ENCODE results near the gene MAIP1. TPM values are rescaled to one million over a fixed set of nuclear protein-coding genes. Genes with fewer than 3 reads are reported as not detected.

The MAIP1 gene
- total RNA-seq, 3 donors from 2014 or later = 51.1 to 53.7 (median 53.6) TPM

GRCh38 chr2:199929262-199929661, 26.1 kb upstream of the MAIP1 start:
- ATAC-seq (no peak), DNase-seq (no peak)
- Mint-ChIP-seq H3K9me3 (no peaks in the 10 kb centered on the region), H3K4me3 (no peak overlapping the region), H3K27me3 (ENCODE audit: low read depth) (no peaks in the 10 kb centered on the region), H3K4me1 (ENCODE audit: low read depth) (peaks cover 2% of the 10 kb centered on the region), H3K36me3 (ENCODE audit: insufficient read depth) (peaks cover 28% of the 10 kb centered on the region)

- H3K36me3 Mint-ChIP-seq (ENCODE audit: insufficient read depth) = peaks cover 23% of the 10 kb centered on the region
- no peak overlapping the region for H3K4me3 Mint-ChIP-seq
- H3K9me3 Mint-ChIP-seq = no peaks in the 10 kb centered on the region
- H3K4me1 Mint-ChIP-seq (ENCODE audit: low read depth) = peaks cover 2% of the 10 kb centered on the region
- ATAC-seq (no peak), DNase-seq (no peak)
- H3K27me3 Mint-ChIP-seq (ENCODE audit: low read depth) = no peaks in the 10 kb centered on the region
Observed at GRCh38 chr2:199932312-199932855, 23.0 kb upstream of the MAIP1 start.

GRCh38 chr2:199933466-199933865, 21.9 kb upstream of the MAIP1 start:
- no peak for ATAC-seq
- no peak for DNase-seq
- Mint-ChIP-seq H3K4me3 (no peak overlapping the region), H3K27me3 (ENCODE audit: low read depth) (no peaks in the 10 kb centered on the region), H3K36me3 (ENCODE audit: insufficient read depth) (peaks cover 24% of the 10 kb centered on the region), H3K9me3 (no peaks in the 10 kb centered on the region), H3K4me1 (ENCODE audit: low read depth) (peaks cover 2% of the 10 kb centered on the region)

DNA sequence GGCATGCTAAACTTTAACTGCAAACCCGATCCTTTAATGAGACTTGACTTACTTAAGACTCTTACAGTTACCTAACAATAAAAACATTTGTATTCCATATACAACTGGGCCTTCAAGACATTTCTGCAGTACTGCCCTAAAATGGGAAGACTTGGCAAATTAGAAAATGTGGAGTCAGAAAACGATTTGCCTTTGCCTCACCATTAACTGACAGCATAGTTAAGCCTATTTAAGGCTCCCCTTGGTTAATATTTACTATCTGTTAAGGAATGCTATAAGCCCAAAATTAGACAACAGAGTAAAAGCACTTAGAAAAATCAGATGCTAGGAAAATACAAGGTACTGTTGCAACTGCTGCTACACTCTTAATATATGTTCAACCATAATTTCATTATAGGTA, 18.8 kb upstream of the MAIP1 start:
- ATAC-seq (no peak), DNase-seq (no peak)
- Mint-ChIP-seq H3K36me3 (ENCODE audit: insufficient read depth) (peaks cover 19% of the 10 kb centered on the region), H3K9me3 (no peaks in the 10 kb centered on the region), H3K4me1 (ENCODE audit: low read depth) (no peaks in the 10 kb centered on the region), H3K27me3 (ENCODE audit: low read depth) (no peaks in the 10 kb centered on the region), H3K4me3 (no peak overlapping the region)

- Mint-ChIP-seq H3K4me3 (no peak overlapping the region), H3K36me3 (ENCODE audit: insufficient read depth) (peaks cover 30% of the 10 kb centered on the region), H3K4me1 (ENCODE audit: low read depth) (peaks cover 5% of the 10 kb centered on the region), H3K27me3 (ENCODE audit: low read depth) (no peaks in the 10 kb centered on the region), H3K9me3 (no peaks in the 10 kb centered on the region)
- ATAC-seq (peak in 1 of 2 donors; percentile 28), DNase-seq (no peak)
Observed at GRCh38 chr2:199940373-199940772, 15.0 kb upstream of the MAIP1 start.

DNA sequence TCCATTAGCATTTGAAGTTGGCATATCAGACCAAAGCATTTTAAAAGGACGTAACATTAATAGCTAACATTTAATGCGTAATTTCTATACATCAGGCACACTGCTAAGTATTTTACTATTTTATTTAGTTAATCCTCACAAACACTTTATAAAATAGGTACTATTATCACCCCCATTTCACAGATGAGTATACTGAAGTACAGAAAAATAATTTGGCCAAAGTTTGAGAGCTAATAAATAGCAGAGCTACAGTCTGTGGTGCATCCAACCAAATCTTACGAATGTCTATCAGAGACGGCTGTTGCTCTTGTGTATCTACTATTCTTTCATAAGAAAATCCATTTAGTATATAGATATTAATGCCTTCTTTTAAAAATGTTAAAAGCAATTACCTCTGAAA, 12.0 kb upstream of the MAIP1 start:
- H3K27me3 Mint-ChIP-seq (ENCODE audit: low read depth) = no peaks in the 10 kb centered on the region
- DNase-seq (no peak), ATAC-seq (no peak)
- H3K4me1 Mint-ChIP-seq (ENCODE audit: low read depth) = peaks cover 16% of the 10 kb centered on the region
- H3K4me3 Mint-ChIP-seq = no peak overlapping the region
- no peaks in the 10 kb centered on the region for H3K9me3 Mint-ChIP-seq
- H3K36me3 Mint-ChIP-seq (ENCODE audit: insufficient read depth) = peaks cover 33% of the 10 kb centered on the region

DNA sequence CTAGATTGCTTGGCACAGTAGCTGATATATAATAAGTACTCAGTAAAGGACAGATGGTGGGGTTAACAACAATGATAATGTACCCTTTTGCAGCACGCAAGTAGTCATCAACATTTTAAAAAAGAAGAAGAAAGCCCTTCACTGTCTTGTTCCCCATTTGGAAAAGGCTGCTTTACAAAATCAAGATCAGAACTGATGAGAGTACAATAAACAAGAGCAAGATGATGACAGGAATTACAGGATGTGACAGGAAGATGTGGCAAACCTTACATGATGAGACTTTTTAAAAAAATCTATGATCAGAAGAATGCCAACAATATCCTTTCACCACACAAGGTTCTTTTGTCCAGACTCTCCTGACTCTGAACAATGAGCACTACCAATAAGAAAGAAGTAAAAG, 9.2 kb upstream of the MAIP1 start:
- H3K4me3 Mint-ChIP-seq = no peak overlapping the region
- DNase-seq (no peak), ATAC-seq (no peak)
- H3K27me3 Mint-ChIP-seq (ENCODE audit: low read depth) = no peaks in the 10 kb centered on the region
- H3K9me3 Mint-ChIP-seq = no peaks in the 10 kb centered on the region
- H3K36me3 Mint-ChIP-seq (ENCODE audit: insufficient read depth) = peaks cover 36% of the 10 kb centered on the region
- peaks cover 25% of the 10 kb centered on the region for H3K4me1 Mint-ChIP-seq (ENCODE audit: low read depth)

- peaks cover 34% of the 10 kb centered on the region for H3K36me3 Mint-ChIP-seq (ENCODE audit: insufficient read depth)
- H3K9me3 Mint-ChIP-seq = no peaks in the 10 kb centered on the region
- no peaks in the 10 kb centered on the region for H3K27me3 Mint-ChIP-seq (ENCODE audit: low read depth)
- peaks cover 28% of the 10 kb centered on the region for H3K4me1 Mint-ChIP-seq (ENCODE audit: low read depth)
- no peak overlapping the region for H3K4me3 Mint-ChIP-seq
- DNase-seq (no peak), ATAC-seq (no peak)
Observed at GRCh38 chr2:199946836-199947235, 8.5 kb upstream of the MAIP1 start.

- Mint-ChIP-seq H3K9me3 (no peaks in the 10 kb centered on the region), H3K4me1 (ENCODE audit: low read depth) (peaks cover 49% of the 10 kb centered on the region), H3K4me3 (no peak overlapping the region), H3K36me3 (ENCODE audit: insufficient read depth) (peaks cover 18% of the 10 kb centered on the region), H3K27me3 (ENCODE audit: low read depth) (no peaks in the 10 kb centered on the region)
- no peak for DNase-seq
- ATAC-seq = no peak
Observed at GRCh38 chr2:199950396-199950795, 5.0 kb upstream of the MAIP1 start.

GRCh38 chr2:199951023-199951422, 4.4 kb upstream of the MAIP1 start:
- Mint-ChIP-seq H3K4me1 (ENCODE audit: low read depth) (peaks cover 49% of the 10 kb centered on the region), H3K4me3 (no peak overlapping the region), H3K36me3 (ENCODE audit: insufficient read depth) (peaks cover 18% of the 10 kb centered on the region), H3K9me3 (no peaks in the 10 kb centered on the region), H3K27me3 (ENCODE audit: low read depth) (no peaks in the 10 kb centered on the region)
- no peak for ATAC-seq
- no peak for DNase-seq

GRCh38 chr2:199955007-199955338, 409 bp upstream of the MAIP1 start:
- Mint-ChIP-seq H3K4me3 (peak overlapping the region; percentile 100), H3K27me3 (ENCODE audit: low read depth) (no peaks in the 10 kb centered on the region), H3K36me3 (ENCODE audit: insufficient read depth) (peaks cover 17% of the 10 kb centered on the region), H3K9me3 (no peaks in the 10 kb centered on the region), H3K4me1 (ENCODE audit: low read depth) (peaks cover 56% of the 10 kb centered on the region)
- ATAC-seq = peak; percentile 55 to 68
- no peak for DNase-seq

GRCh38 chr2:199956062-199956380, 639 bp downstream of the MAIP1 start:
- Mint-ChIP-seq H3K36me3 (ENCODE audit: insufficient read depth) (peaks cover 14% of the 10 kb centered on the region), H3K4me3 (peak overlapping the region; percentile 100), H3K4me1 (ENCODE audit: low read depth) (peaks cover 50% of the 10 kb centered on the region), H3K9me3 (no peaks in the 10 kb centered on the region), H3K27me3 (ENCODE audit: low read depth) (no peaks in the 10 kb centered on the region)
- DNase-seq (no peak), ATAC-seq (no peak)

GRCh38 chr2:199958014-199958413, 2.6 kb downstream of the MAIP1 start:
- no peak for ATAC-seq
- H3K36me3 Mint-ChIP-seq (ENCODE audit: insufficient read depth) = peaks cover 25% of the 10 kb centered on the region

GRCh38 chr2:199962203-199962602, 6.8 kb downstream of the MAIP1 start:
- Mint-ChIP-seq H3K4me3 (no peak overlapping the region), H3K27me3 (ENCODE audit: low read depth) (no peaks in the 10 kb centered on the region), H3K36me3 (ENCODE audit: insufficient read depth) (peaks cover 41% of the 10 kb centered on the region), H3K9me3 (no peaks in the 10 kb centered on the region), H3K4me1 (ENCODE audit: low read depth) (peaks cover 12% of the 10 kb centered on the region)
- no peak for DNase-seq
- ATAC-seq = peak in 1 of 2 donors; percentile 32

More at GRCh38 chr2:199958014-199958413, 2.6 kb downstream of the MAIP1 start:
- Mint-ChIP-seq H3K4me1 (ENCODE audit: low read depth) (peaks cover 38% of the 10 kb centered on the region), H3K9me3 (no peaks in the 10 kb centered on the region), H3K27me3 (ENCODE audit: low read depth) (no peaks in the 10 kb centered on the region), H3K4me3 (peak overlapping the region; percentile 43)
- DNase-seq = no peak

DNA sequence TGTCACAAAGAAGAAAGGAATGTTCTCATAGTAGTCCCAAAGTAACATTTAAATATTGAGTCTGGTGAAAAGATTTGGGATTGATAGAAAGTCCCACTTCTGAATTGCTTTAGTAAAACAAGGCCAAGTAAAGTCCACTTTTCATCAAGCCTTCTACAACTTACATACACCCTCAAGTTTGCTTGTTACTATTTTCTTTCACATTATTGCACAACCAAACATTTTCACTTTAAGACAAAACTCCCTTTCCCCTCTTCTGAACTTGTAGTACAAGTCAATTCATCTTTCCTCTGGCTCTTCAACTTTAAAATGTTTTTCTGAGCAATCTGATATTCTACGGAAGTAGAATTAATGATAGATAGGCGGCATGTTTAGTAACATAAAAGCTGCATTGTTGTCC, 11.0 kb downstream of the MAIP1 start:
- no peak for ATAC-seq
- peaks cover 28% of the 10 kb centered on the region for H3K36me3 Mint-ChIP-seq (ENCODE audit: insufficient read depth)

DNA sequence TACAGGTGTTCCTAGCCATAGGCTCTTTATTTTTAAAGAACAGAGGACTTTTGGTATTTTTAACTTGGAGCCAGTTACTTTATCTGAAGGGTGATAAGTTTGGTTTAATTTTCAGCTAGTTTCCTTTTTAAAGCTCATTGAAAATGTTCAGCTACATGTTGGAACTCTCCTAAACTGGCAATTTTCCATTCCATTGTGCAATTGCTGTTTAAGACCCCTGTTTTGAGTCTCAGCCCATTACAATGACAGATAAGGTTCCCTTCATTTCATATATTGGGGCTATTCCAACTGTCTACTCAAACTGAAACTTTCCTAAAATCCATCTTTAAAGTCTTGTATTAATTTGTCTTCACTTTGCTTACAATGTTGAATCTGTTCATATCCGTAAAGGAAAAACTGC, 11.6 kb downstream of the MAIP1 start:
- no peak overlapping the region for H3K4me3 Mint-ChIP-seq
- no peaks in the 10 kb centered on the region for H3K27me3 Mint-ChIP-seq (ENCODE audit: low read depth)
- ATAC-seq (no peak), DNase-seq (no peak)
- H3K9me3 Mint-ChIP-seq = no peaks in the 10 kb centered on the region
- H3K4me1 Mint-ChIP-seq (ENCODE audit: low read depth) = no peaks in the 10 kb centered on the region
- peaks cover 24% of the 10 kb centered on the region for H3K36me3 Mint-ChIP-seq (ENCODE audit: insufficient read depth)

More for the DNA sequence above, 11.0 kb downstream of the MAIP1 start:
- Mint-ChIP-seq H3K9me3 (no peaks in the 10 kb centered on the region), H3K27me3 (ENCODE audit: low read depth) (no peaks in the 10 kb centered on the region), H3K4me1 (ENCODE audit: low read depth) (no peaks in the 10 kb centered on the region), H3K4me3 (no peak overlapping the region)
- DNase-seq = no peak
